GM12878 (cell line): ENCODE measurements around the gene TCF25. TPM values are rescaled to one million over a fixed set of nuclear protein-coding genes. Genes with fewer than 3 reads are reported as not detected.

Experiments
- ATAC-seq: fragments of 200-7000 bp; cut with Tn5 transposase; 3 replicates; pipeline ENCODE4 v1.9.1; 2020; ENCODE audit warnings: mild to moderate bottlenecking, moderate library complexity
- BruUV-seq: library from RNA; stranded (reverse); fragments of 400-500 nt; replicated peaks from 2 replicates; lab custom pipeline; 2021; lab: Mats Ljungman, UMichigan
- CTCF ChIA-PET: fragments of 300-600 bp; sonication (Branson Sonifier 250); formaldehyde crosslinking; extraction: SDS; loops from one replicate; lab custom pipeline; 2021; ENCODE audit warnings: inconsistent platforms; lab: Yijun Ruan, JAX
- POLR2A ChIA-PET: fragments of 350-600 bp; formaldehyde crosslinking; extraction: SDS; loops from one replicate; lab custom pipeline; 2021; ENCODE audit warnings: inconsistent platforms; lab: Charles Lee
- RAD21 ChIA-PET: fragments of 300-600 bp; sonication (Branson Sonifier 250); formaldehyde crosslinking; loops from one replicate; lab custom pipeline; 2023; ENCODE audit warnings: antibody characterized with exemption; ENCODE audit not compliant: unreplicated experiment; lab: Charles Lee
- SMC1A ChIA-PET: fragments of 300-600 bp; sonication (Branson Sonifier 250); formaldehyde crosslinking; loops from one replicate; lab custom pipeline; 2023; ENCODE audit not compliant: unreplicated experiment, uncharacterized antibody; lab: Charles Lee
- DNase-seq: peaks from one replicate; pipeline ENCODE4 v3.0.0-alpha.2; 2011; ENCODE audit warnings: low read depth, low spot score
- FAIRE-seq: peaks from 3 replicates; lab custom pipeline; 2011; peaks lifted over from hg19 to GRCh38; lab: Jason Lieb, UNC
- H2AFZ ChIP-seq: 2 replicates; pipeline ENCODE4 v1.6.0; 2011; ENCODE audit warnings: low read depth, low read length, control low read depth; ENCODE audit not compliant: control insufficient read depth
- H3K27ac ChIP-seq: 2 replicates; pipeline ENCODE4 v1.5.1; 2011; ENCODE audit warnings: control low read depth; ENCODE audit not compliant: control insufficient read depth, insufficient read depth
- H3K27me3 ChIP-seq, 2 experiments: replicated peaks in 1 of 2; 2 replicates each; pipeline versions ENCODE4 v1.6.0 to v1.6.1; 2011; ENCODE audit warnings: low read length in 1 of 2; ENCODE audit not compliant: control insufficient read depth in 2 of 2, insufficient read depth in 2 of 2
- H3K36me3 ChIP-seq, 2 experiments: 2 replicates each; pipeline ENCODE4 v1.5.1; 2011; ENCODE audit warnings: low read length in 1 of 2; ENCODE audit not compliant: control insufficient read depth in 2 of 2, insufficient read depth in 2 of 2
- H3K4me1 ChIP-seq: 2 replicates; pipeline ENCODE4 v1.6.1; 2011; ENCODE audit warnings: mild to moderate bottlenecking, low read length, moderate library complexity, mixed read lengths; ENCODE audit not compliant: control insufficient read depth, insufficient read depth
- H3K4me2 ChIP-seq: 2 replicates; pipeline ENCODE4 v1.6.0; 2011; ENCODE audit warnings: control low read depth; ENCODE audit not compliant: control insufficient read depth, insufficient read depth
- H3K4me3 ChIP-seq: fragments of 200-600 bp; sonication (generic); 2 replicates; pipeline ENCODE4 v1.5.1; 2016
- H3K79me2 ChIP-seq: 2 replicates; pipeline ENCODE4 v1.6.0; 2011; ENCODE audit warnings: low read length; ENCODE audit not compliant: control insufficient read depth, insufficient read depth
- H3K9ac ChIP-seq: 2 replicates; pipeline ENCODE4 v1.8.0; 2011; ENCODE audit warnings: low read length, control low read depth, mixed read lengths; ENCODE audit not compliant: control insufficient read depth, insufficient read depth
- H3K9me3 ChIP-seq: replicated peaks from 3 replicates; pipeline ENCODE4 v1.5.1; 2011; ENCODE audit warnings: mild to moderate bottlenecking, low read length; ENCODE audit not compliant: control insufficient read depth, insufficient read depth
- H4K20me1 ChIP-seq: 2 replicates; pipeline ENCODE4 v1.6.0; 2011; ENCODE audit not compliant: control insufficient read depth, insufficient read depth
- HDAC2 ChIP-seq: fragments of 200-600 bp; sonication (generic); IDR thresholded peaks from 2 replicates; pipeline ENCODE4 v1.6.1; 2017
- IKZF1 ChIP-seq: fragments of 450-650 bp; conservative IDR thresholded peaks from 2 replicates; pipeline ENCODE4 v1.6.1; 2017; ENCODE audit warnings: antibody characterized with exemption, mild to moderate bottlenecking
- IRF4 ChIP-seq: IDR thresholded peaks from 2 replicates; pipeline ENCODE4 v1.6.1; 2011; ENCODE audit warnings: low read depth, low read length
- JUNB ChIP-seq: IDR thresholded peaks from 2 replicates; pipeline ENCODE4 v1.6.1; 2016; ENCODE audit warnings: antibody characterized with exemption, mild to moderate bottlenecking
- RBBP5 ChIP-seq: fragments of 200-600 bp; sonication (generic); conservative IDR thresholded peaks from 2 replicates; pipeline ENCODE4 v1.6.1; 2016
- SIX5 ChIP-seq: IDR thresholded peaks from 2 replicates; pipeline ENCODE4 v1.6.1; 2011; ENCODE audit warnings: mild to moderate bottlenecking, low read depth, low read length, moderate library complexity; ENCODE audit not compliant: severe bottlenecking
- TCF7 ChIP-seq: IDR thresholded peaks from 2 replicates; pipeline ENCODE4 v1.6.1; 2014; ENCODE audit warnings: antibody characterized with exemption, borderline replicate concordance
- WGBS: methylation state at CpG from one replicate; pipeline ENCODE4 v1.1.6; 2016; ENCODE audit warnings: low lambda C conversion rate; ENCODE audit not compliant: insufficient replicate concordance, insufficient coverage; ENCODE audit errors: missing lambda C conversion rate; 5-methylcytosine and 5-hydroxymethylcytosine counted together
- in situ Hi-C: fragments of 300-500 bp; cut with MboI; formaldehyde crosslinking; loops from 9 replicates; pipeline ENCODE4 v1.14.3; 2018; ENCODE audit warnings: mixed read lengths
- intact Hi-C: fragments of 100-400 bp; cut with micrococcal nuclease; formaldehyde crosslinking; loops from one replicate; pipeline ENCODE4 v1.14.2; 2022; ENCODE audit not compliant: unreplicated experiment
- polyA plus RNA-seq, 11 experiments: library from polyadenylated mRNA; depleted of rRNA in 4 of 11; unstranded in 6 of 11; stranded (reverse) in 5 of 11; fragments of >200 nt; fragmentation: Nextera tagmentation in 4 of 11; fragmentation: Illumina TruSeq in 1 of 11; extraction: Ambion mirVana in 4 of 11; extraction: Trizol in 1 of 11; gene quantifications; 1 replicate in 1 of 11; 2 replicates in 10 of 11; pipeline versions ENCODE4 v1.2.1 to v1.2.3, GENCODE V29; 2011 to 2016; ENCODE audit warnings: inconsistent platforms in 2 of 11, missing spikeins in 2 of 11, low read depth in 1 of 11
- total RNA-seq, 4 experiments: library from RNA; depleted of rRNA in 3 of 4; stranded (reverse); fragments of >200 nt in 3 of 4; fragmentation: Illumina TruSeq in 1 of 4; extraction: Trizol in 1 of 4; gene quantifications; 2 replicates each; pipeline versions ENCODE4 v1.2.1 to v1.2.3, GENCODE V29; 2013 to 2021
- TF ChIP-seq, protein P1 (sequence below): fragments of 450-650 bp; formaldehyde crosslinking; IDR thresholded peaks from 2 replicates; pipeline ENCODE4 v1.4.0; 2022; ENCODE audit warnings: mild to moderate bottlenecking, moderate library complexity
- TF ChIP-seq, protein P2 (sequence below): IDR thresholded peaks from 2 replicates; pipeline ENCODE4 v1.6.1; 2011; ENCODE audit warnings: mild to moderate bottlenecking, low read depth, low read length, moderate library complexity; ENCODE audit not compliant: insufficient replicate concordance
- TF ChIP-seq, protein P3 (sequence below): fragments of 450-650 bp; IDR thresholded peaks from 2 replicates; pipeline ENCODE4 v1.6.1; 2017; ENCODE audit warnings: mild to moderate bottlenecking

TCF25 gene
- total and polyA plus RNA-seq, 10 of the 15 experiments (the other 5 are each of a cell fraction or from before 2014, with no cell fraction given), result 8.4 to 130 (median 89.4) TPM

DNA sequence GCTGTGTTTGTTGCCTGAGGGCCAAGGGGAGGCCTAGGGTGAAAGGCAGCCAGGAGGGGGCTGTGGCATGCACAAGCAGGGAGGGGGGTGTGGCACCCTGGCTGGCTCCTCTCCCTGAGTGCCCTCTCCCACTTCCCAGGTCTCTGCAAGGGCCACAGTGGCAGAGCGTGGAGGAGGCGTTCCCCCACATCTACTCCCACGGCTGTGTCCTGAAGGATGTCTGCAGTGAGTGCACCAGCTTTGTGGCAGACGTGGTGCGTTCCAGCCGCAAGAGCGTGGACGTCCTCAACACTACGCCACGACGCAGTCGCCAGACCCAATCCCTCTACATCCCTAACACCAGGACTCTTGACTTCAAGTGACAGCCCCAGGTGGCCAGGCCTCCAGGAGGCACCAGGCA is 3.5 kb upstream of the TCF25 start:
- 96% methylated on average over 12 of the region's 12 CpGs for WGBS
- in situ Hi-C loops, result no loop called here
- no TSS peak for BruUV-seq

More for the DNA sequence above, 3.5 kb upstream of the TCF25 start:
- DNase-seq (no peak), ATAC-seq (no peak), FAIRE-seq (no peak)
- ChIA-PET POLR2A (no interaction called here), RAD21 (no interaction called here), SMC1A (no interaction called here), CTCF (interaction anchor here (1.1 kb wide), 1 partner anchor 164 kb away, joined by 3 read pairs; no protein-coding TSS in a partner anchor)
- no peak overlapping the region for H2AFZ ChIP-seq
- no peak for TF ChIP-seq IKZF1
- TF ChIP-seq, protein P1, sequence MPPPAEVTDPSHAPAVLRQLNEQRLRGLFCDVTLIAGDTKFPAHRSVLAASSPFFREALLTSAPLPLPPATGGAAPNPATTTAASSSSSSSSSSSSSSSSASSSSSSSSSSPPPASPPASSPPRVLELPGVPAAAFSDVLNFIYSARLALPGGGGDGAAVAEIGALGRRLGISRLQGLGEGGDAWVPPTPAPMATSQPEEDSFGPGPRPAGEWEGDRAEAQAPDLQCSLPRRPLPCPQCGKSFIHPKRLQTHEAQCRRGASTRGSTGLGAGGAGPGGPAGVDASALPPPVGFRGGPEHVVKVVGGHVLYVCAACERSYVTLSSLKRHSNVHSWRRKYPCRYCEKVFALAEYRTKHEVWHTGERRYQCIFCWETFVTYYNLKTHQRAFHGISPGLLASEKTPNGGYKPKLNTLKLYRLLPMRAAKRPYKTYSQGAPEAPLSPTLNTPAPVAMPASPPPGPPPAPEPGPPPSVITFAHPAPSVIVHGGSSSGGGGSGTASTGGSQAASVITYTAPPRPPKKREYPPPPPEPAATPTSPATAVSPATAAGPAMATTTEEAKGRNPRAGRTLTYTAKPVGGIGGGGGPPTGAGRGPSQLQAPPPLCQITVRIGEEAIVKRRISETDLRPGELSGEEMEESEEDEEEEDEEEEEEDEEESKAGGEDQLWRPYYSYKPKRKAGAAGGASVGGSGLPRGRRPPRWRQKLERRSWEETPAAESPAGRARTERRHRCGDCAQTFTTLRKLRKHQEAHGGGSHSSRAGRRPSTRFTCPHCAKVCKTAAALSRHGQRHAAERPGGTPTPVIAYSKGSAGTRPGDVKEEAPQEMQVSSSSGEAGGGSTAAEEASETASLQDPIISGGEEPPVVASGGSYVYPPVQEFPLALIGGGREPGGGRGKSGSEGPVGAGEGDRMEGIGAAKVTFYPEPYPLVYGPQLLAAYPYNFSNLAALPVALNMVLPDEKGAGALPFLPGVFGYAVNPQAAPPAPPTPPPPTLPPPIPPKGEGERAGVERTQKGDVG (CRISPR knock-in tag), result no peak
- TF ChIP-seq, protein P2, sequence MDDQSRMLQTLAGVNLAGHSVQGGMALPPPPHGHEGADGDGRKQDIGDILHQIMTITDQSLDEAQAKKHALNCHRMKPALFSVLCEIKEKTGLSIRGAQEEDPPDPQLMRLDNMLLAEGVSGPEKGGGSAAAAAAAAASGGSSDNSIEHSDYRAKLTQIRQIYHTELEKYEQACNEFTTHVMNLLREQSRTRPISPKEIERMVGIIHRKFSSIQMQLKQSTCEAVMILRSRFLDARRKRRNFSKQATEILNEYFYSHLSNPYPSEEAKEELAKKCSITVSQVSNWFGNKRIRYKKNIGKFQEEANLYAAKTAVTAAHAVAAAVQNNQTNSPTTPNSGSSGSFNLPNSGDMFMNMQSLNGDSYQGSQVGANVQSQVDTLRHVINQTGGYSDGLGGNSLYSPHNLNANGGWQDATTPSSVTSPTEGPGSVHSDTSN, result no peak
- no peak for TF ChIP-seq IRF4
- TF ChIP-seq, protein P3, sequence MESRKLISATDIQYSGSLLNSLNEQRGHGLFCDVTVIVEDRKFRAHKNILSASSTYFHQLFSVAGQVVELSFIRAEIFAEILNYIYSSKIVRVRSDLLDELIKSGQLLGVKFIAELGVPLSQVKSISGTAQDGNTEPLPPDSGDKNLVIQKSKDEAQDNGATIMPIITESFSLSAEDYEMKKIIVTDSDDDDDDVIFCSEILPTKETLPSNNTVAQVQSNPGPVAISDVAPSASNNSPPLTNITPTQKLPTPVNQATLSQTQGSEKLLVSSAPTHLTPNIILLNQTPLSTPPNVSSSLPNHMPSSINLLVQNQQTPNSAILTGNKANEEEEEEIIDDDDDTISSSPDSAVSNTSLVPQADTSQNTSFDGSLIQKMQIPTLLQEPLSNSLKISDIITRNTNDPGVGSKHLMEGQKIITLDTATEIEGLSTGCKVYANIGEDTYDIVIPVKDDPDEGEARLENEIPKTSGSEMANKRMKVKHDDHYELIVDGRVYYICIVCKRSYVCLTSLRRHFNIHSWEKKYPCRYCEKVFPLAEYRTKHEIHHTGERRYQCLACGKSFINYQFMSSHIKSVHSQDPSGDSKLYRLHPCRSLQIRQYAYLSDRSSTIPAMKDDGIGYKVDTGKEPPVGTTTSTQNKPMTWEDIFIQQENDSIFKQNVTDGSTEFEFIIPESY, result no peak
- no peak for TF ChIP-seq JUNB
- no peak for TF ChIP-seq HDAC2
- TF ChIP-seq RBBP5, result no peak
- no peak for TF ChIP-seq SIX5
- no peak for TF ChIP-seq TCF7
- H3K4me3 ChIP-seq, result no peak overlapping the region
- no peak overlapping the region for H3K9ac ChIP-seq
- peaks cover 1% of the 10 kb centered on the region; the same call in 2 of the 3 replicates for H3K9me3 ChIP-seq
- no peaks in the 10 kb centered on the region for H3K27me3 ChIP-seq
- H3K4me2 ChIP-seq, result no peak overlapping the region
- H3K27ac ChIP-seq, result no peak overlapping the region
- no peaks in the 10 kb centered on the region; a peak in 1 of 4 replicates for H3K36me3 ChIP-seq
- peaks cover 15% of the 10 kb centered on the region for H3K4me1 ChIP-seq
- intact Hi-C loops, result no loop called here
- H4K20me1 ChIP-seq, result peaks cover 3% of the 10 kb centered on the region
- peaks cover 14% of the 10 kb centered on the region for H3K79me2 ChIP-seq
